Psoas muscle (tissue), 8 donors: Measurements from ENCODE around the gene KCNT2. TPM values are rescaled to one million over a fixed set of nuclear protein-coding genes. Genes with fewer than 3 reads are reported as not detected.

ENCODE experiments used
- ATAC-seq, 4 donors: fragments of 200-7000 bp; cut with Tn5 transposase; one replicate each; pipeline ENCODE4 v1.9.1; 2020; ENCODE audit warnings: moderate library complexity in 3 of 4, mild to moderate bottlenecking in 2 of 4
- DNase-seq, 2 donors: peaks; one replicate each; pipeline ENCODE4 v3.0.0-alpha.2; 2020
- H3K27ac ChIP-seq: fragments of 200-600 bp; one replicate; pipeline ENCODE4 v1.8.0; 2022
- H3K27me3 ChIP-seq, 3 donors: fragments of 200-600 bp in 1 of 3; one replicate each; pipeline versions ENCODE4 v1.6.1 to v1.8.0; 2013 to 2022; ENCODE audit warnings: low read length in 2 of 3, mild to moderate bottlenecking in 2 of 3, moderate library complexity in 1 of 3; ENCODE audit not compliant: insufficient read depth in 3 of 3
- H3K36me3 ChIP-seq, 2 donors: fragments of 200-600 bp in 1 of 2; one replicate each; pipeline versions ENCODE4 v1.6.1 to v1.8.0; 2013 to 2022; ENCODE audit warnings: low read depth in 1 of 2, mild to moderate bottlenecking in 1 of 2, moderate library complexity in 1 of 2; ENCODE audit not compliant: insufficient read depth in 1 of 2
- H3K4me1 ChIP-seq: fragments of 200-600 bp; one replicate; pipeline ENCODE4 v1.8.0; 2022
- H3K4me3 ChIP-seq: fragments of 200-600 bp; one replicate; pipeline ENCODE4 v1.8.0; 2022; ENCODE audit warnings: mild to moderate bottlenecking
- H3K9me3 ChIP-seq: fragments of 200-600 bp; one replicate; pipeline ENCODE4 v1.8.0; 2022
- WGBS, 3 donors: extraction: QIAGEN DNeasy Blood & Tissue Kit; methylation state at CpG; one replicate each; pipeline versions ENCODE4 v1.1.6 to v1.1.7; 2013; 5-methylcytosine and 5-hydroxymethylcytosine counted together
- intact Hi-C, 2 donors: fragments of 100-400 bp; cut with DNase I; formaldehyde crosslinking; loops; one replicate each; pipeline versions ENCODE4 v1.11.0 to v1.14.2; 2022
- polyA plus RNA-seq, 3 donors: library from polyadenylated mRNA; stranded (reverse); fragments of 200-250 nt; gene quantifications; one replicate each; pipeline ENCODE4 v1.2.3, GENCODE V29; 2013
- total RNA-seq, 4 donors: library from RNA; stranded (reverse); fragmentation: NEBNext Ultra II Directional in 2 of 4; extraction: Animal tissue kit (Norgen Biotek cat#: 25700) in 2 of 4; gene quantifications; one replicate each; pipeline versions ENCODE4 v1.2.1 to v1.2.4, GENCODE V29; 2021 to 2023
- TF ChIP-seq, protein P1 (sequence below): fragments of 200-600 bp; IDR thresholded peaks from one replicate; pipeline ENCODE4 v1.8.0; 2022; ENCODE audit warnings: antibody characterized with exemption
- donor health status: healthy with polysubstance abuse.
- donor health status: DM: no; HTN: no; CAD: no; lungs with moderate emphysema.
- donor health status: Bipolar disorder and iron deficiency.
- donor health status: healthy.
- donor health status: DM: yes; HTN: yes; CAD: no.
- donor health status: DM: no; HTN: no; CAD: no.
- donor health status: DM: no; HTN: no; CAD: no.
- donor health status: DM: yes; HTN: yes; CAD: no.

KCNT2 gene
- total and polyA plus RNA-seq, 7 donors = 0.04 to 1.2 (median 0.12) TPM

DNA sequence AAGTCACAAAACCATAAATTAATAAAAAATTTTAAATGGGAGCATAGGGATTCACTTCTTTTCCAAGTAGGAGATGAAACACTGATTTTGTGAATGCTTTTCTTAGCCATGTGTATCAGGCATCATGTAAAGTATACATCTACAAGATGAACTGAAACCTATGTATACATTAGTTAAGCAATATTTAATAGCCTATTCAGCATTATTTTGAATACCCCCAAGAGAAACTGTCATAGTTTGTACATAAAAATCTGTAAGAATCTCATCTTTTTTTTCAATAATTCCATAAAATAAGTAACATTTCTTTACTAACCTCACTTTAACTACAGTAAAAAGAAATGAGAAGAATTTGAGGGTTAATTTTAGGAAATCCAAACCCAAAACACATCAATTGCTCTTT lies 348.0 kb downstream of the KCNT2 start:
- TF ChIP-seq, protein P1, sequence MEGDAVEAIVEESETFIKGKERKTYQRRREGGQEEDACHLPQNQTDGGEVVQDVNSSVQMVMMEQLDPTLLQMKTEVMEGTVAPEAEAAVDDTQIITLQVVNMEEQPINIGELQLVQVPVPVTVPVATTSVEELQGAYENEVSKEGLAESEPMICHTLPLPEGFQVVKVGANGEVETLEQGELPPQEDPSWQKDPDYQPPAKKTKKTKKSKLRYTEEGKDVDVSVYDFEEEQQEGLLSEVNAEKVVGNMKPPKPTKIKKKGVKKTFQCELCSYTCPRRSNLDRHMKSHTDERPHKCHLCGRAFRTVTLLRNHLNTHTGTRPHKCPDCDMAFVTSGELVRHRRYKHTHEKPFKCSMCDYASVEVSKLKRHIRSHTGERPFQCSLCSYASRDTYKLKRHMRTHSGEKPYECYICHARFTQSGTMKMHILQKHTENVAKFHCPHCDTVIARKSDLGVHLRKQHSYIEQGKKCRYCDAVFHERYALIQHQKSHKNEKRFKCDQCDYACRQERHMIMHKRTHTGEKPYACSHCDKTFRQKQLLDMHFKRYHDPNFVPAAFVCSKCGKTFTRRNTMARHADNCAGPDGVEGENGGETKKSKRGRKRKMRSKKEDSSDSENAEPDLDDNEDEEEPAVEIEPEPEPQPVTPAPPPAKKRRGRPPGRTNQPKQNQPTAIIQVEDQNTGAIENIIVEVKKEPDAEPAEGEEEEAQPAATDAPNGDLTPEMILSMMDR = no peak
- DNase-seq = no peak
- no peaks in the 10 kb centered on the region for H3K36me3 ChIP-seq
- no peak overlapping the region for H3K4me3 ChIP-seq
- H3K27me3 ChIP-seq = no peaks in the 10 kb centered on the region
- intact Hi-C loops = no loop called here
- no peak for ATAC-seq
- H3K4me1 ChIP-seq = no peaks in the 10 kb centered on the region
- no peak overlapping the region for H3K27ac ChIP-seq
- H3K9me3 ChIP-seq = no peaks in the 10 kb centered on the region

DNA sequence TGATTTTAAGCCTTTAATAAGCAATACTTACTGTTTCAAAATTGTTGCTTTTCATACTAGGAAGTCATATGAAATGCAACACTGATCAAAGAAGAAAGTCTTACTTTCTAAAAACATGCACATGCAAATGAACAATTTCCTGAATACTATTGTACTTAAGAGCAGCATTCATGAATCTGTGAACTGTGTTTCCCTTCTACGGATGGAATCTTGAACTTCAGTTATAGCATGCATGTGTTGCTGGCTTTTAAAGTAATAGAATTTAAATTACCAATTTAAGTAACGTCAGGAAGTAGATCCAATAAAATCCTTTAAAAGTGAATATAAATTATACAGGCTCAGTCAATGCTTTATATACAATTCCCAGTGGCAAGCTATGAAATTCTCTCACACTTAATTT lies 348.9 kb downstream of the KCNT2 start:
- no peak for DNase-seq
- H3K27ac ChIP-seq = no peak overlapping the region
- no peaks in the 10 kb centered on the region for H3K36me3 ChIP-seq
- TF ChIP-seq, protein P1 = no peak
- no peaks in the 10 kb centered on the region for H3K9me3 ChIP-seq
- no peaks in the 10 kb centered on the region for H3K27me3 ChIP-seq
- ATAC-seq = no peak
- intact Hi-C loops = no loop called here
- H3K4me1 ChIP-seq = no peaks in the 10 kb centered on the region
- WGBS, 3 donors = 46 to 53% (median 52%) methylated on average over 2 of the region's 2 CpGs
- H3K4me3 ChIP-seq = no peak overlapping the region

DNA sequence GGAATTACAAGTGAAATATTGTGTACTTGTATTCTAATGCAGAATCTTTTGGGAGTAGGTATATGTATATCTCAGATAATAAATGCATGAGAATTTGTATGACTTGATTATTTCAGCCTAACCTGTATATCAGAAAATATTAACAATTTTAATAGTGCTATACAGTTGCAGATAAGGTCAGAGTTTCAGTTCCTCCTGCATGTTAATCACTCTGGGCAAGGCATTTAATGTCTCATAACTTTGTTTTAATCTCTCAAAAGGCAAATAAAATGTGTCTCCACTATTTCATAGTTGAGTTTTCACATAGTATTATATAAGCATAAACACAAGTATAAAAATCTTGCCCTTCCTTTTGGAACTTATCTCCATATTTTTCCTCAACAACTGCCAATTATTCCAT lies 352.5 kb downstream of the KCNT2 start:
- intact Hi-C loops = no loop called here
- ATAC-seq (no peak), DNase-seq (no peak)
- Histone ChIP-seq H3K36me3 (no peaks in the 10 kb centered on the region), H3K9me3 (no peaks in the 10 kb centered on the region), H3K4me3 (no peak overlapping the region), H3K27ac (no peak overlapping the region), H3K4me1 (no peaks in the 10 kb centered on the region), H3K27me3 (no peaks in the 10 kb centered on the region)
- TF ChIP-seq, protein P1 = no peak

DNA sequence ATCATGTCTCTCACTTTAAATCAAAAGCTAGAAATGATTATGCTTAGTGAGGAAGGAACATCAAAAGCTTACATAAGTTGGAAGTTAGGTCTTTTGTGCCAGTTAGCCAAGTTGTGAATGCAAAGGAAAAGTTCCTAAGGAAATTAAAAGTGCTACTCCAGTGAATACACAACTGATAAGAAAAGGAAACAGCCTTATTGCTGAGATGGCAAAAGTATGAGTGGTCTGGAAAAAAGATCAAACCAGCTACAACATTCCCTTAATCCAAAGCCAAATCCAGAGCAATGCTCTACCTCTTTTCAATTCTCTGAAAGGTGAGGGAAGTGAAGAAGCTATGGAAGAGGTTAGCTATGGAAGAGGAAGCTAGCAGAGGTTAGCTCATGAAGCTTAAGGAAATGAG lies 378.7 kb downstream of the KCNT2 start:
- H3K4me1 ChIP-seq = no peaks in the 10 kb centered on the region
- H3K27ac ChIP-seq = no peak overlapping the region
- no peak overlapping the region for H3K4me3 ChIP-seq
- H3K36me3 ChIP-seq = no peaks in the 10 kb centered on the region
- no peak for DNase-seq
- no peaks in the 10 kb centered on the region for H3K27me3 ChIP-seq
- no peaks in the 10 kb centered on the region for H3K9me3 ChIP-seq
- intact Hi-C loops = no loop called here
- TF ChIP-seq, protein P1 = no peak
- no peak for ATAC-seq

DNA sequence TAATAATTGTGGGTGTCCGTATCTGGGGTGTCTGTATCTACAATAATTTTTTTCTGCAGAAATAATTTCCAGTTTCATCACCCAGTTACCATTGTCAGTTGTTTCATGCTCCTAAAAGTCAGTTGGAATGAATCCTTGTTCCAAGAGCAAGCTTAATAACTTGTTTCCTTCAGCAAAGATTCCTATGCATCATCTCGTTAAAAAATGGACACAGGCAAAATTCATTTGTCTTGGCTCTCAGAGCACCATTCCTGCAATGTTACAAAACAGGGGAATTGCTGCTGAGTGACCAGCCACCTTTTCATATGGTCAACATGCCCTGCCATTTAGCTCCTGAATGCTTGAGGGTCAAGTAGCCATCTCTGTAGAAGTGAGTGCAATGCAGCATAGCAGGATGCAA lies 393.4 kb downstream of the KCNT2 start:
- 55 to 64% (median 60%) methylated on average over 2 of the region's 2 CpGs for WGBS, 3 donors
- no peak for DNase-seq

More for the DNA sequence above, 393.4 kb downstream of the KCNT2 start:
- H3K4me3 ChIP-seq = no peak overlapping the region
- TF ChIP-seq, protein P1 = no peak
- ATAC-seq = no peak
- H3K9me3 ChIP-seq = no peaks in the 10 kb centered on the region
- no peaks in the 10 kb centered on the region for H3K27me3 ChIP-seq
- no peak overlapping the region for H3K27ac ChIP-seq
- intact Hi-C loops = no loop called here
- no peaks in the 10 kb centered on the region for H3K4me1 ChIP-seq
- H3K36me3 ChIP-seq = no peaks in the 10 kb centered on the region
